ENCODE data around the gene RNF144A.

DNA sequence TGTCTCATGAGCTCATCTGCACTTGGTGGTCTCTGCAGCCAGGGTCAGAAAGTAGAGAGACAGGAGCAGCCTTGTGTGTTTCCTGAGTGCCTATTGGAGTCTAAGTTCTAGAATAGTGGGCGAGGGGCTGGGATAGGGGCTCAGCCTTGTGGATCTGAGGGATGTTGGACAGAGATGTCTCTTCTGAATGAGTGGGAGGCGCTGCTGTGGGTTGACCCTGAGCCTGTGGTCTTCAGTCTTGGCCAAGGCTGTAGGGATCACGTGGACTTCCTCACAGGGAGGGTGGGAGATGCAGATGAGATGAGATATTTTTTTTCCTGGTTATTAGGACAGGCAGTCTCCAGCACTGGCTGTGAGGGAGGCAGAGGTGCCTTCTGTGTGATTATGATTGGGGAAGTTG lies 61.8 kb downstream of the RNF144A start:
- no peak for TF ChIP-seq POLR2AphosphoS5 (IDR thresholded peaks at IDR 0.05)
- TF ChIP-seq, protein P1, sequence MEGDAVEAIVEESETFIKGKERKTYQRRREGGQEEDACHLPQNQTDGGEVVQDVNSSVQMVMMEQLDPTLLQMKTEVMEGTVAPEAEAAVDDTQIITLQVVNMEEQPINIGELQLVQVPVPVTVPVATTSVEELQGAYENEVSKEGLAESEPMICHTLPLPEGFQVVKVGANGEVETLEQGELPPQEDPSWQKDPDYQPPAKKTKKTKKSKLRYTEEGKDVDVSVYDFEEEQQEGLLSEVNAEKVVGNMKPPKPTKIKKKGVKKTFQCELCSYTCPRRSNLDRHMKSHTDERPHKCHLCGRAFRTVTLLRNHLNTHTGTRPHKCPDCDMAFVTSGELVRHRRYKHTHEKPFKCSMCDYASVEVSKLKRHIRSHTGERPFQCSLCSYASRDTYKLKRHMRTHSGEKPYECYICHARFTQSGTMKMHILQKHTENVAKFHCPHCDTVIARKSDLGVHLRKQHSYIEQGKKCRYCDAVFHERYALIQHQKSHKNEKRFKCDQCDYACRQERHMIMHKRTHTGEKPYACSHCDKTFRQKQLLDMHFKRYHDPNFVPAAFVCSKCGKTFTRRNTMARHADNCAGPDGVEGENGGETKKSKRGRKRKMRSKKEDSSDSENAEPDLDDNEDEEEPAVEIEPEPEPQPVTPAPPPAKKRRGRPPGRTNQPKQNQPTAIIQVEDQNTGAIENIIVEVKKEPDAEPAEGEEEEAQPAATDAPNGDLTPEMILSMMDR (IDR thresholded peaks at IDR 0.05) = no peak
